ENCODE data around the gene SIPA1L3.

- TF ChIP-seq CTCF (conservative IDR thresholded peaks at IDR 0.05 in 1 of 2, IDR thresholded peaks at IDR 0.05 in 1 of 2; ENCODE audit: extremely low read depth in 1 of 2, insufficient read depth in 1 of 2, low read depth in 1 of 2, low read length in 2 of 2) (no peak), EZH2 (IDR thresholded peaks at IDR 0.05; ENCODE audit: borderline replicate concordance, low read length) (no peak)
These were observed 315.2 kb downstream of the SIPA1L3 start for GRCh38 chr19:38221919-38222830.

Measured in mammary epithelial cell (primary cell).